ENCODE results near the gene SLC22A23.

SLC22A23 gene

DNA sequence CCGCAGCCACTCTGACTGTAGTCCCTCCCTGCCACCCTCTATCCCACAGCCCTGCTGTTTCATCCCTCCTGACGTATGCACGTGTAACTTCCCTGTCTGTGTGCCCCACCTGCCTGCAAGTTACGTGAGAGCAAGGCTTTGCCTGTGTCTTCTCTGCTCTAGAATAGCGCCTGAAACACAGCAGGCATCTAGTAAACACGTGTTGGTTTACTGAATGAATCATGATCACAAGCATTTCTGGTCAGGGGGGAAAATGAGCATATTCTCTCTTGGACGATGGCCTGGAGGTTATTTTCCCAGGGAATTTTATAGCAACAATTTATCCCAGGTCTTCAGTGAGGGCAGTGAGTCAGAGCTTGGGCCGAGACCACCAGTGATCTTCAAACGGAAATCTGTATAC is 159.8 kb downstream of the SLC22A23 start:
- no peaks in the 10 kb centered on the region for H3K4me1 ChIP-seq (ENCODE audit: control insufficient read depth, insufficient read depth, low read length)
- H3K4me3 ChIP-seq (ENCODE audit: low read depth, low read length) = no peak overlapping the region
- peaks cover 6% of the 10 kb centered on the region; the same call in 1 of the 2 replicates for H3K36me3 ChIP-seq (ENCODE audit: control insufficient read depth, insufficient read depth, low read length)
- no peak overlapping the region for H3K9ac ChIP-seq (ENCODE audit: low read depth, low read length)
- H3K9me3 ChIP-seq (ENCODE audit: control insufficient read depth, insufficient read depth, low read length) = no peaks in the 10 kb centered on the region
- no peaks in the 10 kb centered on the region for H3K27me3 ChIP-seq (ENCODE audit: control insufficient read depth, insufficient read depth, low read length)
- H3K27ac ChIP-seq (ENCODE audit: low read depth, low read length) = no peak overlapping the region

GRCh38 chr6:3296537-3296936 is 160.3 kb downstream of the SLC22A23 start:
- H3K4me1 ChIP-seq (ENCODE audit: control insufficient read depth, insufficient read depth, low read length) = no peaks in the 10 kb centered on the region
- peaks cover 7% of the 10 kb centered on the region; the same call in 1 of the 2 replicates for H3K36me3 ChIP-seq (ENCODE audit: control insufficient read depth, insufficient read depth, low read length)
- H3K27ac ChIP-seq (ENCODE audit: low read depth, low read length) = no peak overlapping the region
- no peak overlapping the region for H3K9ac ChIP-seq (ENCODE audit: low read depth, low read length)
- no peaks in the 10 kb centered on the region for H3K9me3 ChIP-seq (ENCODE audit: control insufficient read depth, insufficient read depth, low read length)
- no peaks in the 10 kb centered on the region for H3K27me3 ChIP-seq (ENCODE audit: control insufficient read depth, insufficient read depth, low read length)
- H3K4me3 ChIP-seq (ENCODE audit: low read depth, low read length) = no peak overlapping the region

DNA sequence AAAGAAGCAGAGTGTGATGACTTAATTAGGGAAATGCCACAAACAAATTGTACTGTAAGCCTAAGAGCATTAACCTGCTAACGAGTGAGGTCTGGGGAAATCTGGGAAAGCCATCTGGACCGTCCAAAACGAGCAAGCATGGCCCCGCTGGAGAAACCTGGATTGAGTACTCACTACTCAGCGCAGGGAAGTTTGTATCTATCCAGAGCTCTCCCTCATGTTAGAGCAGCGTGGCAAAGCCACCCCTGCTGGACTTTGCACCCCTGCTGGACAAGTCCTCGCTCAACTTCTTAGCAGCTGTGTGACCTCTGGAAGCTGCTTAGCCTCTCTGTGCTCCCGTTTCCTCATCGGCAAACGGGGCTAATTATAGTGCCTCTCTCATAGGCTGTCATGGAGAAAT is 160.8 kb downstream of the SLC22A23 start:
- Histone ChIP-seq H3K9me3 (ENCODE audit: control insufficient read depth, insufficient read depth, low read length) (no peaks in the 10 kb centered on the region), H3K4me1 (ENCODE audit: control insufficient read depth, insufficient read depth, low read length) (no peaks in the 10 kb centered on the region)

DNA sequence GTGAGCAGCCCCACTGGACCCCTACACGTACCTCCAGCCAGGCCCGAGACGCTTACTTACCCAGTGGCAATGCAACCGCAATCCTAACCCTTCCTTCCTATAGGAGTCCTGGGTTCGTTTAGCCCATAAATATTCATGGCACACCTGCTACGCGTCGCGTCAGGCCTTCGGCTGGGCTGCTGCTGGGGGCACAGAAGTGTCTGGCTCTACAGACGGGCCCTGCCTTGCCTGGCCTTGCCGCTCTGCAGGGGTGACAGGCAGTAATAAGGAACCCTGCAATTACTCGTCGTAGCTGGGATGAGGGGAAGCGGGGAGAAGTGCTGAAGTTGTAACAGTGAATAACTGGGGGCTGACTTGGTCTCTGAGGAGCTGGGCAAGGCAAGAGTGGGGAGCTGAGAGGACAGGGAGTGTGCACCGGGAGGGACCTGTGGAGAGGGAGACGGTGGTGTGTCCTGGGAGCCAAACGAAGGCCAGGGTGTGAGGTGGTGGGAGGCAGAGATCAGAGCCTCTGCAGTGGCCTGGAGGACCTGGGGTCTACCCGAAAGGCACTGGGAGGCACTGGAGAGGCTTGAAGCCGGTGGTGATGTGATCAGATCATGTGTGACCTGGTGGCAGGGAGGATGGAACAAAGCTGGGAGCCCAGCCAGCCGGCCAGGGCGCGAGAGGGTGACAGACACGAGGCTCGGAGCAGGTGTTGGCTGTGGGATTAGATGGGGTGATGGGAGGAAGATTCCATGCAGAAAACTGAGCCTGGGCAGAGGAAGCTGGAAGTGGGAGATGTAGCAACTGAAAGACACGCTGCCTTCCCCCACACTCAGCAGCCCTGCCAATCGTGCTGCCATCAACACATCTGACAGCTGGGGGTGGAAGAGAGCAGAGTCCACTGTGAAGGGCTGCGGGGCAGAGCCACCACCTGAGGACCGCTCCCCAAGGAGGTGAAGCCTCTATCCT is 161.7 kb downstream of the SLC22A23 start:
- H3K9me3 ChIP-seq (ENCODE audit: control insufficient read depth, insufficient read depth, low read length) = no peaks in the 10 kb centered on the region
- no peaks in the 10 kb centered on the region for H3K27me3 ChIP-seq (ENCODE audit: control insufficient read depth, insufficient read depth, low read length)
- H3K36me3 ChIP-seq (ENCODE audit: control insufficient read depth, insufficient read depth, low read length) = peaks cover 11% of the 10 kb centered on the region; the same call in 1 of the 2 replicates
- H3K4me1 ChIP-seq (ENCODE audit: control insufficient read depth, insufficient read depth, low read length) = no peaks in the 10 kb centered on the region
- no peak overlapping the region for H3K9ac ChIP-seq (ENCODE audit: low read depth, low read length)
- no peak overlapping the region for H3K27ac ChIP-seq (ENCODE audit: low read depth, low read length)
- no peak overlapping the region for H3K4me3 ChIP-seq (ENCODE audit: low read depth, low read length)

More for the DNA sequence above, 160.8 kb downstream of the SLC22A23 start:
- Histone ChIP-seq H3K27ac (ENCODE audit: low read depth, low read length) (no peak overlapping the region), H3K9ac (ENCODE audit: low read depth, low read length) (no peak overlapping the region), H3K27me3 (ENCODE audit: control insufficient read depth, insufficient read depth, low read length) (no peaks in the 10 kb centered on the region), H3K36me3 (ENCODE audit: control insufficient read depth, insufficient read depth, low read length) (peaks cover 7% of the 10 kb centered on the region; the same call in 1 of the 2 replicates), H3K4me3 (ENCODE audit: low read depth, low read length) (no peak overlapping the region)

DNA sequence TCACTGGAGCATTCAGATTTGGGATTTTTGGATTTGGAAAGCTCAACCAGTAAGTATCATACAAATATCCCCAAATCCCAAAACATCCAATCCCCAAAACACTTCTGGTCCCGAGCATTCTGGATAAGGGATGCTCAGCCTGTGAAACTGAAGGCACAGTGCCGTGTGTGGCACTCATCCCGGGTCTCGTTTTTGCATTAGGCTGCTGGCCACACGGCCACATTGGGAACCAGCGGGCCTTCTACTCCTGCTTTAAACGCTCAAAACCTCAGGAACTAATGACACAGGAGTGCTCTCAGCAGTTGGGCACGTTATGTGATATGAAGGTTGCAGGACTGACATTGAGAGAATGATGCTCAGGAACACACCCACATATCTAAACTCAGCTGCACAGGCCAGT is 162.5 kb downstream of the SLC22A23 start:
- no peaks in the 10 kb centered on the region for H3K9me3 ChIP-seq (ENCODE audit: control insufficient read depth, insufficient read depth, low read length)
- H3K36me3 ChIP-seq (ENCODE audit: control insufficient read depth, insufficient read depth, low read length) = peaks cover 13% of the 10 kb centered on the region; the same call in 1 of the 2 replicates
- H3K9ac ChIP-seq (ENCODE audit: low read depth, low read length) = no peak overlapping the region
- H3K27ac ChIP-seq (ENCODE audit: low read depth, low read length) = no peak overlapping the region
- no peaks in the 10 kb centered on the region for H3K4me1 ChIP-seq (ENCODE audit: control insufficient read depth, insufficient read depth, low read length)
- no peaks in the 10 kb centered on the region for H3K27me3 ChIP-seq (ENCODE audit: control insufficient read depth, insufficient read depth, low read length)
- H3K4me3 ChIP-seq (ENCODE audit: low read depth, low read length) = no peak overlapping the region

- Histone ChIP-seq H3K4me3 (ENCODE audit: low read depth, low read length) (no peak overlapping the region), H3K9me3 (ENCODE audit: control insufficient read depth, insufficient read depth, low read length) (no peaks in the 10 kb centered on the region), H3K4me1 (ENCODE audit: control insufficient read depth, insufficient read depth, low read length) (no peaks in the 10 kb centered on the region)
Measured at GRCh38 chr6:3293271-3294155, 163.3 kb downstream of the SLC22A23 start.

DNA sequence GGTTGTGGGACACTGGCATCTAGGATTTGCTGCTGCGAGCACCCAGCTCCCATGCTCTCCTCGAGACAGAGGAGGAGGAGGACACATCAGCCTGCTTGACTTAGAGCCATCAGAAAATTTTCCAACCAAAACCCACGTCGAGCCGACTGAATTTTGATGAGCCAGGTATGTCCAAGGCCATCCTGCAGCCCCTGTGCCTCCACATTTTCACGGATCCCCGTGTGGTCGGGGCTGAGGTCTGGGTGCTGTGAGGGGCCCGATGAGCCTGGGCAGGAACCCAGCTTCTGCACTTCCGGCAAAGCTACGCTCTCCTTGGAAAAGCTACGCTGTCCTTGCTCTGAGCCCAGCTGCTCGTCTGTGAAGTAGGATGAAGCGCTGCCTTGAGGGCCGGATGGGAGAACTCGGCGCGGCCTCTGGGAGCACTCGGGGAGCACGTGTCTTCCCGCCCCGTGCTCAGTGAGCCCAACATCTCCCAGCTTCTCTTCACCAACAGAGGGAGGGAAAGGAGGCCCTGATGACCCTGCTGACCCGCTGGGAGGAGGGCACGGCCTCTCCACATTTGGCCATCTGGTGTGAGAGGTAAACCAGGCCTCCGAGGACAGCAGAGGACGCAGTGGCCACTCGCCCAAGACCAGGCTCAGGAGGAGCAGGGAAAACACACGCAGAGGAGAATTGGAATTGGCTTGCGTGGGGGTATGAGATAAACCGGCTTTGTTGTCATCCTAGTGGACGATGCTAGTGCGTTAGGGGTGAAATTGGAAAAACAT is 164.2 kb downstream of the SLC22A23 start:
- H3K27me3 ChIP-seq (ENCODE audit: control insufficient read depth, insufficient read depth, low read length) = no peaks in the 10 kb centered on the region
- no peaks in the 10 kb centered on the region for H3K4me1 ChIP-seq (ENCODE audit: control insufficient read depth, insufficient read depth, low read length)
- H3K9me3 ChIP-seq (ENCODE audit: control insufficient read depth, insufficient read depth, low read length) = no peaks in the 10 kb centered on the region
- H3K9ac ChIP-seq (ENCODE audit: low read depth, low read length) = no peak overlapping the region
- no peak overlapping the region for H3K4me3 ChIP-seq (ENCODE audit: low read depth, low read length)
- peaks cover 13% of the 10 kb centered on the region for H3K36me3 ChIP-seq (ENCODE audit: control insufficient read depth, insufficient read depth, low read length)
- no peak overlapping the region for H3K27ac ChIP-seq (ENCODE audit: low read depth, low read length)

More at GRCh38 chr6:3293271-3294155, 163.3 kb downstream of the SLC22A23 start:
- Histone ChIP-seq H3K36me3 (ENCODE audit: control insufficient read depth, insufficient read depth, low read length) (peaks cover 13% of the 10 kb centered on the region; the same call in 1 of the 2 replicates), H3K27ac (ENCODE audit: low read depth, low read length) (no peak overlapping the region), H3K27me3 (ENCODE audit: control insufficient read depth, insufficient read depth, low read length) (no peaks in the 10 kb centered on the region), H3K9ac (ENCODE audit: low read depth, low read length) (no peak overlapping the region)

GRCh38 chr6:3291987-3292386 is 164.9 kb downstream of the SLC22A23 start:
- Histone ChIP-seq H3K27ac (ENCODE audit: low read depth, low read length) (no peak overlapping the region), H3K4me3 (ENCODE audit: low read depth, low read length) (no peak overlapping the region), H3K36me3 (ENCODE audit: control insufficient read depth, insufficient read depth, low read length) (peaks cover 13% of the 10 kb centered on the region), H3K27me3 (ENCODE audit: control insufficient read depth, insufficient read depth, low read length) (no peaks in the 10 kb centered on the region), H3K4me1 (ENCODE audit: control insufficient read depth, insufficient read depth, low read length) (no peaks in the 10 kb centered on the region), H3K9ac (ENCODE audit: low read depth, low read length) (no peak overlapping the region), H3K9me3 (ENCODE audit: control insufficient read depth, insufficient read depth, low read length) (no peaks in the 10 kb centered on the region)

- Histone ChIP-seq H3K9ac (ENCODE audit: low read depth, low read length) (no peak overlapping the region), H3K4me1 (ENCODE audit: control insufficient read depth, insufficient read depth, low read length) (no peaks in the 10 kb centered on the region), H3K36me3 (ENCODE audit: control insufficient read depth, insufficient read depth, low read length) (peaks cover 17% of the 10 kb centered on the region)
Measured at GRCh38 chr6:3291346-3291745, 165.5 kb downstream of the SLC22A23 start.

DNA sequence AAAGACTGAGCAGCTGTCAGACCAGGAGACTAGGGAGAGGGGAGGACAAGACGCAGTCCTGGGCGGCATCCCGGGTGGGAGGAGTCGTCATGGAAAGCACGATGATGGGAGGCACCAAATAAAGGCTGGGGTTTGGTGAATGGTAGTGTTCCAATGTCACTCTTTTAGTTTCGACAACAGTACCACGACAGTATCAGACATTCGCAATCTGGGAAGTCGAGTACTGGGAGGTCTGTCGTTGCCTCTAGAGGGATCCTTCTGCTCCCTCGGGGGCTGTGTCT is 166.0 kb downstream of the SLC22A23 start:
- H3K4me1 ChIP-seq (ENCODE audit: control insufficient read depth, insufficient read depth, low read length) = no peaks in the 10 kb centered on the region
- H3K9ac ChIP-seq (ENCODE audit: low read depth, low read length) = no peak overlapping the region
- H3K27ac ChIP-seq (ENCODE audit: low read depth, low read length) = no peak overlapping the region
- no peak overlapping the region for H3K4me3 ChIP-seq (ENCODE audit: low read depth, low read length)
- peaks cover 17% of the 10 kb centered on the region for H3K36me3 ChIP-seq (ENCODE audit: control insufficient read depth, insufficient read depth, low read length)
- no peaks in the 10 kb centered on the region for H3K27me3 ChIP-seq (ENCODE audit: control insufficient read depth, insufficient read depth, low read length)
- no peaks in the 10 kb centered on the region for H3K9me3 ChIP-seq (ENCODE audit: control insufficient read depth, insufficient read depth, low read length)

More at GRCh38 chr6:3291346-3291745, 165.5 kb downstream of the SLC22A23 start:
- no peaks in the 10 kb centered on the region for H3K27me3 ChIP-seq (ENCODE audit: control insufficient read depth, insufficient read depth, low read length)
- H3K27ac ChIP-seq (ENCODE audit: low read depth, low read length) = no peak overlapping the region
- no peak overlapping the region for H3K4me3 ChIP-seq (ENCODE audit: low read depth, low read length)
- H3K9me3 ChIP-seq (ENCODE audit: control insufficient read depth, insufficient read depth, low read length) = no peaks in the 10 kb centered on the region

All from HUES48 (cell line).